SK-N-SH treated with all-trans-retinoic acid at 6 μM for 48 hours (cell line): ENCODE results near the gene ANKRD60.

Experiments used
- ESRRG ChIP-seq: fragments of 250-450 bp; sonication (Bioruptor Pico); IDR thresholded peaks from 2 replicates; pipeline ENCODE4 v1.6.1; 2021; ENCODE audit warnings: mild to moderate bottlenecking
- TOX ChIP-seq: fragments of 250-450 bp; sonication (Bioruptor Pico); IDR thresholded peaks from 2 replicates; pipeline ENCODE4 v1.8.0; 2021; ENCODE audit warnings: mild to moderate bottlenecking, moderate library complexity, borderline replicate concordance
- ZC3H10 ChIP-seq: fragments of 250-450 bp; sonication (Bioruptor Pico); IDR thresholded peaks from 2 replicates; pipeline ENCODE4 v1.5.1; 2021; ENCODE audit warnings: mild to moderate bottlenecking, moderate library complexity
- ZFP3 ChIP-seq: fragments of 250-450 bp; sonication (Bioruptor Pico); IDR thresholded peaks from 2 replicates; pipeline ENCODE4 v1.5.0; 2020; ENCODE audit warnings: mild to moderate bottlenecking, moderate library complexity
- ZFP30 ChIP-seq: fragments of 450-650 bp; formaldehyde crosslinking; IDR thresholded peaks from 2 replicates; pipeline ENCODE4 v1.5.0; 2022; ENCODE audit warnings: mild to moderate bottlenecking, moderate library complexity
- TF ChIP-seq, protein P1 (sequence below): fragments of 250-450 bp; sonication (Bioruptor Pico); IDR thresholded peaks from 2 replicates; pipeline ENCODE4 v1.8.0; 2020; ENCODE audit warnings: mild to moderate bottlenecking, moderate library complexity, borderline replicate concordance
- TF ChIP-seq, protein P2 (sequence below): fragments of 250-450 bp; sonication (Bioruptor Pico); IDR thresholded peaks from 2 replicates; pipeline ENCODE4 v1.5.1; 2020; ENCODE audit warnings: low read depth, mild to moderate bottlenecking, moderate library complexity

DNA sequence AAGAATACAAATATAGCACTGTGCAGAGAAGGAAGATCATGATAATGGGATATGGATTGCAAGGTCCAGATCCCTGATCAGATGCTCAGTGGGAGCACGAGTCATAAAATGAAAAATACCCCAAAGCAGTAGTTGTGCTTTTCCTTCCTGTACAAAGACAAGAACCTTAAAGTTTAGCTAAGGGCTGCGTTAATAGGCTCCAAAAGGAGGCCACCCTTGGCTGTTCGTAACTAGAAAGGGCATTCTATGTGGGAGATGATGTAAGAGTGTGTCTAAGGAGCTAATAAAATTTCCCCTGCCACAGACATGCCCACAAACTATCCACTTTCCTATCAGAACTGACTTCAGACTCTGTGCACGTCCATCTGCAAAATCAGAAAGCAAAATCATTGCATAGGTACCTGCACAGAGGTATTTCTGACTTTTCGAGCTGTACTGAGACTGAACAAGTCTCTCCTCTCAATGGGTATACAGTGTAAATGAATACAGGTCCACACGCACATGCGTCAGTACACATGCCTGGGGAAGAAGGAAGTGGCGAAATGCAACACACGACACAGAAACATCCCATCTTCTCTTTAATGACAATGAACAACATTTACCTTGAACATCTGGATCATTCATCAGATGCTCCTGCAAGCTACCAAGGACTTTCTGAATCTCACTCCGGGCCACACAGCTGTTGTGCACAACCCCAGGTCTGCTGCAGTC, 16.9 kb upstream of the ANKRD60 start:
- TF ChIP-seq TOX = no peak
- TF ChIP-seq ZFP30 (CRISPR knock-in tag) = no peak
- TF ChIP-seq, protein P1, sequence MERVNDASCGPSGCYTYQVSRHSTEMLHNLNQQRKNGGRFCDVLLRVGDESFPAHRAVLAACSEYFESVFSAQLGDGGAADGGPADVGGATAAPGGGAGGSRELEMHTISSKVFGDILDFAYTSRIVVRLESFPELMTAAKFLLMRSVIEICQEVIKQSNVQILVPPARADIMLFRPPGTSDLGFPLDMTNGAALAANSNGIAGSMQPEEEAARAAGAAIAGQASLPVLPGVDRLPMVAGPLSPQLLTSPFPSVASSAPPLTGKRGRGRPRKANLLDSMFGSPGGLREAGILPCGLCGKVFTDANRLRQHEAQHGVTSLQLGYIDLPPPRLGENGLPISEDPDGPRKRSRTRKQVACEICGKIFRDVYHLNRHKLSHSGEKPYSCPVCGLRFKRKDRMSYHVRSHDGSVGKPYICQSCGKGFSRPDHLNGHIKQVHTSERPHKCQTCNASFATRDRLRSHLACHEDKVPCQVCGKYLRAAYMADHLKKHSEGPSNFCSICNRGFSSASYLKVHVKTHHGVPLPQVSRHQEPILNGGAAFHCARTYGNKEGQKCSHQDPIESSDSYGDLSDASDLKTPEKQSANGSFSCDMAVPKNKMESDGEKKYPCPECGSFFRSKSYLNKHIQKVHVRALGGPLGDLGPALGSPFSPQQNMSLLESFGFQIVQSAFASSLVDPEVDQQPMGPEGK (CRISPR knock-in tag) = no peak
- TF ChIP-seq ZC3H10 (CRISPR knock-in tag) = no peak
- no peak for TF ChIP-seq ZFP3
- TF ChIP-seq, protein P2, sequence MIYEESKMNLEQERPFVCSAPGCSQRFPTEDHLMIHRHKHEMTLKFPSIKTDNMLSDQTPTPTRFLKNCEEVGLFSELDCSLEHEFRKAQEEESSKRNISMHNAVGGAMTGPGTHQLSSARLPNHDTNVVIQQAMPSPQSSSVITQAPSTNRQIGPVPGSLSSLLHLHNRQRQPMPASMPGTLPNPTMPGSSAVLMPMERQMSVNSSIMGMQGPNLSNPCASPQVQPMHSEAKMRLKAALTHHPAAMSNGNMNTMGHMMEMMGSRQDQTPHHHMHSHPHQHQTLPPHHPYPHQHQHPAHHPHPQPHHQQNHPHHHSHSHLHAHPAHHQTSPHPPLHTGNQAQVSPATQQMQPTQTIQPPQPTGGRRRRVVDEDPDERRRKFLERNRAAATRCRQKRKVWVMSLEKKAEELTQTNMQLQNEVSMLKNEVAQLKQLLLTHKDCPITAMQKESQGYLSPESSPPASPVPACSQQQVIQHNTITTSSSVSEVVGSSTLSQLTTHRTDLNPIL (CRISPR knock-in tag) = no peak
- TF ChIP-seq ESRRG (CRISPR knock-in tag) = no peak
